ENCODE results near the gene SEZ6L.

Gene SEZ6L

DNA sequence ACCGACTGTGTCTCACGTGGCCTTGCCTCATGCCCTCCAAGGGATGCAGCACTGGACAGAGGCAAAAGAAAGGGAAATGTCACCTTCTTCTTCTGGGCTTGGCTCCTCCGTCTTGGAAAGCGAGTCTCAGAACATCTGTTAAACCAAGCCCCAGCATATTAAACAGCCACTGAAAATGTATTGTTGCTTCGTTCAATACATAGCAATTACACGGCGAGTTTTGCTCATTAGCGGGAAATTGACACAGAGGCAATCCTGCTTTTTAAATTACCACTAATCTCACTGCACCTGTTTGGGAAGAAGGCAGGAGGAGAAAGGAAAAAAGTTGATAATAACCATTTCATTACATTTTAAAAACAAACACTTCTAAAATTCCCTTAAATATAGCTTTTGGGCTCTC is 72.1 kb downstream of the SEZ6L start:
- no peak for DNase-seq (ENCODE audit: low read depth in 2 of 2)

DNA sequence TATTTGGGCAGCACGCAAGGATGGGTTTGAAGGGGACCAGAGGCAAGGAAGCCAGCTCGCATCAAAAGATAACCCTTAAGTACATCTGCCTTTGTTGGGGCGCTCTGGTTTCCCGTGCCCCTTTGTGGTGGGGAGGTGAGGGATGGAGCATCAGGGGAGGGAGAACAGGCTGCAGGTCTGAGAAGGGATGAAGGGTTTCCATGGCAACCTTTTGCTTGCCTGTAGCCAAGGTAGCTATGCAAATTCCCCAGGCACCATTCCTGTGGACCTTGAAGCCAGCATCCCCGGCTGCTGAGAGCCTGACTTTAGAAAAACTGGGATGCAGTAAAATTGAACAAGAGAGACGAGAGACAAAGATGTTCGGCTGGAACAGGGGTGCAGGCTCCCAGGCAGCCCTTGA is 75.7 kb downstream of the SEZ6L start:
- no peak for DNase-seq (ENCODE audit: low read depth in 2 of 2)

DNA sequence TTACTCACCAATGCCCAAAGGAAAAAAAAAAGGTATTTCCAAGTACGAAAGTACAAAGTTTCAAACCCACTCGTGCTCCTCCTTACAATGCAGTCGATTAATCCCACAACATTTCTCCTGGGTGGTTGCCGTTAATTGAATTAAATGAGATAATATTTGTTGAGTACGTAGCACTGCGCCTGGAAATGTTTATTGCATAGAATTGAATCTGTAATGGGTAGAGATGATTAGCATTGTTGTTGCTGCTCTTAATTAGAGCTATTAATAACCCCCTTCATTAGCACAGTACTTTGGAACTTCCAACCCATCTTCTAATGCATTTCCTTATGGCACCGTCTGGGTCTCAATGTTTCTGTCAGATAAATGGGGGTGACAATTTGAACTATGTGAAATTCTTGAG is 77.3 kb downstream of the SEZ6L start:
- DNase-seq (ENCODE audit: low read depth in 2 of 2), result no peak

DNA sequence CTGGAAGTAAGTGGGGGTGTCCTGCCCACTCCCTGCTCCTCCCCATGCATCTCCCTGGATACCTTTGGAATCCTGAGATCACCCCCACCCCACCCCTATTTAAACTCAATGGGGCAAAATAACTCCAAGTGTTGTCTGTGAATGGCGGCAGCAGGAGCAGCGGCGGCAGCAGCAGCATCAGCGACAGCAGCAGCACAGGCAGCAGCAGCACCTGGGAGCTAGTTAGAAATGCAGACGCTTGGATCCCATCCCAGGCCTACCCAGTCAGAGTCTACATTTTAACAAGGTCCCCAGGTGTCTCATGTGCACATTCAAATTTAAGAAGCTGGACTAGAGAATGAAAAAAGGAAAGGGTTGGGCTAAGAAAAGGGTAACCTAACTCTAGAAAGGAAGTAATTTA is 82.6 kb downstream of the SEZ6L start:
- no peak for DNase-seq (ENCODE audit: low read depth in 2 of 2)

DNA sequence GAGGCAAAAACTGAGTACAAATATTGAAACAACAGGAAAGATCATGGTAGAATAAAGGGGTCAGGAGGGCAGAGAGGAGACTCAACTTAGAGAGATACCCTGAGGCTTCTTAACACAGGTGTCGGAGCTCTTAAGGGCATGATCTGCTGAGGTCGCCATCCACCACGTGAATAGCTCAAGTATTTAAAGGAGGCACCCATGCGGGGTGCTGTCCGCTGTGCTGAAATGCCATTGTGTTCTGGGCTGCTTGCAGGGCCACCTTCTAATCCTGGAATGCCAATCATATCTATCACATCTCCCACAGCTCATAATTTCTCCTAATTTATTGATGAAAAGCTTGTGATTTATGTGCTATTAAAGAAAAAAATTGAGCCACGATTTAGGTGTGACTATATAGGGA is 90.2 kb downstream of the SEZ6L start:
- DNase-seq (ENCODE audit: low read depth in 2 of 2), result no peak

DNA sequence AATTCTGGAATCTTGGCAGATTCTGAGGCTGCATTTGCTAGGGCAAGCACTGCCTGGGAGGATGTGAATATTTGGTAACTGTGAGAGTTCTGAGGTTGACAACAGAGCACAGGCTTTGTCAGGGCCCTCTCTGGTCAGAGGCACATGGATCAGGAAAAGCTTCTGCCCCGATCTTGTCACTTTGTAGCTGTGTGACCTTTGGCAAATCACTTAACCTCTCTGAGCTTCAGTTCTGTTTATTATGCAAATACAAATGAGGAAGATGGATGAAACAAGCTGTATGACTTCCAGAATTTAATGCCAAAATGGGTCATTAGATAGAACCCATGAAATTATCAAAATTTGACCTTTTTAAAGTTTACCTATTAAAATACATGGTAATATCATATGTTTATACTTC is 94.9 kb downstream of the SEZ6L start:
- no peak for DNase-seq (ENCODE audit: low read depth in 2 of 2)

DNA sequence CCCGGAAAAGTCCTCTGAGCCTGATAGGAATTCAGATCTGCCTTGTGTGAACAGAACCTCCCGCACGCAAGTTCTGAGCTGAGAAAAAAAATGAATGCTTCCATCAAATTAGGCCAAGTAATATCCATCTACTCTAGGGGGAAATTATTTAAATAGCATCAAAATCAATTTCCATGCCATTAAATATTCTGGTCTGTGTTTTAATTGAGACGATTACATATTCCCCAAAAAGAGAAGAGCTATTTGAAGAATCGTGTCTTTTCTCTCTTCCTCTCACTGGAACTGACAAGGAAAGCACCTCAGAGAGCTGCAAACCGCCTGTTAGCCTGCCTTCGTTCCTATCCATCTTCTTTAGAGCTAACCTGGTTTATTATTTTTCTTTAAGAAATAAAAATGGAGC is 96.0 kb downstream of the SEZ6L start:
- DNase-seq (ENCODE audit: low read depth in 2 of 2), result no peak

DNA sequence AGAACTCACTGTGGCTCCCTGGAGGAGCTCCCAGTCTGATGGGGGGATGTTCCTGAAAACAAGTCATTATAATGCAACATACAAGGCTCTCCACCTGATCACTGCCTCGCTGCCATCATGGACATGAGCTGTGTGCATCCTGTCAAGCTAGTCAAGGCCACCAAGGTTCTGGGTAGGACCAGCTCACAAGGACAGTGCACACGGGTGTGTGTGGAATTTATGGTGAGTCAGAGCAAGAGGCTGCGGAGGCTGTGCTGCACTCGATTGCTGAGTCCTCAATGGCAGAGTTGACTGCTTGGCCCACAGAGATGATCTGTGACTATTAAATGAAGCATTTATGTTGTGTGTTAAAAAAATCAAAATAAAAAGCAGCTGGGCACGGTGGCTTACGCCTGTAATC is 96.6 kb downstream of the SEZ6L start:
- no peak for DNase-seq (ENCODE audit: low read depth in 2 of 2)

DNA sequence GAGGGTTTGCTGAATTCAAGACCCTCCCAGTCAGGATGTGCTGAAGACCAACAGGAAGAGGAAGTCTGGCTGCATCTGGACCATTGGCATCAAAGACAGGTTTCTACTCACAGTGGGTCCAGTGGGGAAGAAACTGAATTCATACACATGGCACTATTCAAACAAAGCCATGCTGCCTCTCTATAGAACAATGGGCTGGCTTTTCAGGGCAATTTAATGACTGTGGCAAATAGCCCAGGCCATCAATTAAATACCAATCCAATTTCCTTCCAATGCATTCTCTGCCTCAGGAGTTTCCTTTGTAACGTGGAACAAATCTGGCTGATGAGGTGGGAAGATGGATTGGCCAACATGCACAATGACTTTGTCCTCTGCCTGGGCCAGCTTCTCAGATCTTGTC is 98.6 kb downstream of the SEZ6L start:
- DNase-seq (ENCODE audit: low read depth in 2 of 2), result no peak

DNA sequence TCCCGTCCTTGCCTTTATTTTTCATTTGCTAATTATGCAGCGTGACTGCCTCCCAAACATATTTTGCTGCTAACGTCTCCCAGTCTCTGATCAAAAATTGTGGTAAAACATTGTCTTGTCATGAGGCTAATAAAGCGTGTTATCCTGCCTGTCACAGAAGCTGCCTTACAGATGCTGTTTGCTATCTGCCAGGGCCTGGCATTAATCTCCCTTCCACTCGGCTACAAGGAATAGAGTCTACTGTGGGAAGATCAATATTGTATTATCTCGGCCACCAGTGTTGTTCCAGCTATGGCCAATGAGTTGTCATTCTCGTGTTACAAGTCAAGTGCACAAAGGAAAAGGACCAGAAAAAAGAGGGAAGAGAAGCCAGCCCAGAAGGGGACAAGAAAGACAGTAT is 100.3 kb downstream of the SEZ6L start:
- no peak for DNase-seq (ENCODE audit: low read depth in 2 of 2)

DNA sequence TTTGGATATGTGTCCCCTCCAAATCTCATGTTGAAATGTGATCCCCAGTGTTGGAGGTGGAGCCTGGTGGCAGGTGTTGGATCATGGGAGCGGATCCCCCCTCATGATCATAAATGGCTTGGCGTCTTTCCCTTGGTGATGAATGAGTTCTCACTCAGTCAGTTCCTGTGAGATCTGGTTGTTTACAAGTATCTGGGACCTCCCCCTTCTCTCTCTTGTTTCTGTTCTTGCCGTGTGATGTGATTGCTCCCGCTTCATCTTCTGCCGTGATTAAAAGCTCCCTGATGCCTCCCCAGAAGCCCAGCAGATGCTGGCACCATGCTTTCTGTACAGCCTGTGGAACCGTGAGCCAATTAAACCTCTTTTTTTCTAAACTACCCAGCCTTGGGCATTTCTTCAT is 102.2 kb downstream of the SEZ6L start:
- no peak for DNase-seq (ENCODE audit: low read depth in 2 of 2)

DNA sequence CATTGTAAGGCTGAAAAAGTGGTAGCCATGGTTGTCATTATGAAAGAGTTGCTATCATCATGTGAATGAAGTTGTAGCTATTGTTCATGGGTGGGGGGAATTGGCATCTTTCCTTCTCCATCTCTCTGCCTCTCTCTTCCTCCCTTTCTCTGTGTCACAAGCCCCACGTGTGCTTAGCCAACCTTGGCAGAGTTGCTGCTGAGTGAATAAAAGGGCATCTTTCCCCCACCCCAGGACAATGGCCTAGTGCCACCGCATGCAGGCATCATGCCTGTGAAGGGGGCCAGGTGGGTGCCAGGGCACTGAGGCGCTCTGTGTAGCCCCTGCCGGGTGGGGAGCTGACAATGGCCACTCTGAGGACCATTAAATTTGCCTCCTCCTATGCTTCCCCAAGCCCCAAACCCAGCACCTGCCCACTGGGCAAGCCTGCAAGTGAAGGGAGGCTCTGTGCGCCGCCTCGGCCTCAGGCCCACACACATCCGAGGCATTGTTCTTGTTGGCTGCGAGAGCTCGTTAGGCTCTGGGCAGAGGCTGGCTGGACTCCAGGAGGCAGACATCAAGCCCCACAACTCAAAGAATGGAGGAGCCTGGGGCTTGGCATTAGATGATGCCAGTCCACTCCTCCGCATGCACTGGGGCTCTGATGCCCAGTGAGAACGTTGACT is 103.9 kb downstream of the SEZ6L start:
- no peak for DNase-seq (ENCODE audit: low read depth in 2 of 2)

DNA sequence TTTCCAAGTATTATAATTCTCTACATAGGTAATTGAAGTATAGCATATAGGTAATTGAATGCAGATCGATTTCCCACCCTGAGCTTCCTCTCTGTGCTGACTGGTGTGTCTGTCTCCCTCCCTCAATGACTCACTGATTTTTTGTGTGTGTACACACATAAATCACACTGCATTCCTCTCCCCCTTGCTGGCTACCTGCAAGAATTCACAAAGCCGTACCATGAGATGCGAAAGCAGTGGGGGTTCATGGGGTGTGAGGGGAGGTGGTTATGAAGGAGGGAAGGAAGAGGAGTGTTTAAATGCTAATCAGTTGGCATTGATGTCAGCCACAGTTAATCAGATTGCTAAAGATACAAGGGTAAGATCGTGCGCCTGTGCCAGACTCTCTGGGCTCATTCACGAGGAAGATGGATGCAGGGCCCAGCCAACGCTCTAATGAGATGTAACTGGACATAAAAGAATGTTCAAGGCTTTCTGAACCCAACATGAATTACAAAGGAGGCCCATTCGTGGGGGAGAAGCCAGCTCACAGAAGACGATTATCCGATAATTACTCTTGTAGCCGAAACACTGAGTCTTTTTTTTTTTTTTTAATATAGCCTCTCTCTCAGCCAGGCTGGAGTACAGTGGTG is 107.4 kb downstream of the SEZ6L start:
- no peak for DNase-seq (ENCODE audit: low read depth in 2 of 2)

DNA sequence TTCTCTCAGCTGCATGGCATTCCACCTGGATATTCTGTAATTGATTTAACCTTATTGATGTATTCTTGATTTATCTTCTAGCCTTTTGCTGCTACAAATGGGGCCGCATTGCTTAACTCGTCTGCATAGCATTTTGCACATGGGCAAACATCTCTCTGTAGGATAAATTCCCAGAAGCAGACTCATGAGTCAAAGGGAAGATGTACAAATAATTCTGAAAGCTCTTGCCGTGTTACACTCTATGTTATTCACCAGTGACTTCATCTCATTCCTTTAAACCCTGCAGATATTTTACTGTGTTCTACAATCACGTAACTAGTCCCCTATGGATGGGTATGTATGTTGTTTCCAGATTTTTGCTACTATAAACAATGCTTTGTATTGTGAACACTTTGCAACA is 112.7 kb downstream of the SEZ6L start:
- DNase-seq (ENCODE audit: low read depth in 2 of 2), result no peak

DNA sequence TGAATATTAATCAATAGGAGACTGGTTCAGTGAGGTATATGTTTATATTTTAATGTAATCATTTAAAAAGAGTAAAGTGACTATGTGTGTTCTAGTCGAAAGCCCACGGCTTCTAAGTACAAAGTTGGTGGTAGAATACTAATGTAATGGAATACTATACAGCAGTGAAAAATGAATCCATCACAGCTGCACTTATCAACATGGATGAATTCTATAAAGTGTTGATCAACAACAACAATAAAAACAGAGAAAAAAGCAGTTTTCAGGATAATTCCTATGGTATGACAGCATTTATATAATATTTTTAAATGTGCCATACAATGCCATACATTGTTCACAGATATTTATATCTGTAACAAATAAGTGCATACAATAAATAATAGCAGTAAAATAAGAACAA is 114.1 kb downstream of the SEZ6L start:
- no peak for DNase-seq (ENCODE audit: low read depth in 2 of 2)

DNA sequence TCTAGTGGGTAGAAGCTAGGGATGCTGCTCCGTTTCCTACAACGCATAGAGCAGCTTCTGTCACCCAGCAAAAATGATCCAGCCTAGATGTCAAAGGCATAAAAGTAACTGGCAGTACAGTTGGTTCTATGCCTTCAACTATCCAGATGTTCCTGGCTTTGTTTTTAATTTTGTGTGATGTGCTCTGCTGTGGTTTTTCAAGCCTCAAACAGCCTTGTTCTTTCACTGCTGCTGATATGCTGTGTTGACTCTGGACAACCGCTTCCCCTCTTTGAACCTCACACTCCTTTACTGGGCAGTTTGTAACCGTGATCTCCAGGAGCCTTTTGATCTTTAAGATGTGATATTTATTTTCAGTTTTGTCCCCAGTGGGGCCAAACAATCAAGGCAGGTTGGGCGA is 116.4 kb downstream of the SEZ6L start:
- DNase-seq (ENCODE audit: low read depth in 2 of 2), result no peak

DNA sequence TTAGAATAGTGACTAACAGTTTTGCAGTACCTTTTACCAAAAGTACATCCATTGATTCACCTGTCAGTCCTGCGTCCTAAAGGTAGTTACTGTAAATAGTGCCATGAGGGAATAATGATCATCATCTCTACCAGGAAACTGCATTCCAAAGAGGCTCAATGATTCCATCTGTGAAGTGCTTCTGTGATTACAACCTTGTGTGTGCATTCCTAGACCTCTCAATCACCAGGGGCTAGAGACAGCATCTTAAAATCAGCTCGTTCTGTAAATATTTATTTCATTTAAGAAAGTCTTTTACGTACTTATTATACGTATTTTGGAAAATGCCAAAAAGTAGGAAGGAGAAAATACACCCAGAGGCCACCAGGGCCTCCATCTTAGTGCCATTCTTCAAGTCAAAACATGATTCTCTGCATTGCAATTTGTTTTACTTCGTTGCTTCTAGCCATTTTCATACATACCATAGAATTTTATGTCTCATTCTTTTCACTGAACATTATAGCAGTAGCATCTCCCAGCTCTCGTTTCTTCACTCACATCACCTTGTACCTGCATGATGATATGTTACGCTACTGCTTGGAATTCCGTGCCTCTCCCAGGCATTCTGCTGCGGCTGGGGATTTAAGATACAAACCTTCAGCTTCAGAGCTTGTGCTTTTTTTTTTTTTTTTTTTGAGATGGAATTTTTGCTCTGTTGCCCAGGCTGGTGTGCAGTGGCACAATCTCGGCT is 117.0 kb downstream of the SEZ6L start:
- DNase-seq (ENCODE audit: low read depth in 2 of 2), result no peak

DNA sequence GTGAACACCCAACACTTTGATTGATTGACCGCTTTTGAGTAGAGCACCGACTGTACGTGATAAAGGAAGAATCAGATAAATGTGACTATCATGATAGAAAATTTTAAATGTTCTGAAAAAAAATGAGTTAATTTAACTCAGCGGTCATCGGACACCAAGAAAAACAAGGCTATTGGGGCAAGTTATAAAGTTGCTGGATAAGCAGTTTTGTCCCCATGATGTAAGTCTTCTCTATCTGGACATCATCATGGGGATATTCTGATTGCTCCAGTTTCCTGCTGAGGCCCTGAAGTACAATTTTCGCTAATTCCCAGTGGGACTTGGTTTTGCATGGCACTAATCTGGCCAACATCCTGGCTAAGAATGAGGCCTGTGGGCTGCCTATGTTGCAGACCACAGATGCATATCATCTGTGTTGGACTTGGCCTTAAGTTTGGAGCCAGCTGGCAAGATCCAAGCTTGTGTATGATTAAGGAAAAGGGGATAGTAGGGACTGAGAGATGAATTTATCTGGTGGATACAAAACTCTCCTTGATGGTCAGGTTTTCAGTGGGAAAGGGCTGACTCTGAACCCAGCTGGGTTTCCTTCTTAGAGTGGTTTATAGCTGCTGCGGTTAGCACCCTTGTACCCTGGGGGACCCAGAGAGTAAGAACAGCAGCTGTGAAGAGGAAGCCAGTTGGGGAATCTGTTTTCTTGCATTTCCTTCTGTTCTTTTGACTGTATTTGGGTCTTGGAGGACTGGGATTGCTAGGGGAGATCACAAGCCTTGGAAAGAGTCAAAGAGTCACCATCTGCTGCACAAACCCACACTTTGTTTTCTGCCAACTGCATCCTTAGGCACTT is 118.3 kb downstream of the SEZ6L start:
- no peak for DNase-seq (ENCODE audit: low read depth in 2 of 2)

DNA sequence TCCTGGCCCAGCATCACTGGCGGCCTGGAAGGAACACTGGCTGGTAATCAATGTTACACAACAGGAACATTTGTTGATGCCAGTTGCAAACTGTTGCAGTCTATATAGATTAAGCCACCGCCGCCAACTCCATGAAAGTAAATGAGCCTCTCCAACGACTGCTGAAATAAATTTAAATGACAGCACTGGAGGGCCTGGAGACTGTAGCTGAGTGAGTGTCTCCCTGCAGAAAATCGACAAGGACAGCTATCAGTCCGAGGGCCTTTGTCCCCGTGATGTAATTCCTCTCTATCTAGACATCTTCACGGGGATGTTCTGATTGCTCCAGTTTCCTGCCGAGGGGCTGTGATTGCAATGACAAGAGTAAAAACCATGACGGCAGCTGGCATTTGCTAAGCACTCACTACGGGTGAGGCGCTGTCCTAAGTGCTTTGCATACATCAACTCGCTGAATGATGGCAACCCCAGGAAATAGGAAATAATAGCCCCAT is 120.4 kb downstream of the SEZ6L start:
- no peak for DNase-seq (ENCODE audit: low read depth in 2 of 2)

DNA sequence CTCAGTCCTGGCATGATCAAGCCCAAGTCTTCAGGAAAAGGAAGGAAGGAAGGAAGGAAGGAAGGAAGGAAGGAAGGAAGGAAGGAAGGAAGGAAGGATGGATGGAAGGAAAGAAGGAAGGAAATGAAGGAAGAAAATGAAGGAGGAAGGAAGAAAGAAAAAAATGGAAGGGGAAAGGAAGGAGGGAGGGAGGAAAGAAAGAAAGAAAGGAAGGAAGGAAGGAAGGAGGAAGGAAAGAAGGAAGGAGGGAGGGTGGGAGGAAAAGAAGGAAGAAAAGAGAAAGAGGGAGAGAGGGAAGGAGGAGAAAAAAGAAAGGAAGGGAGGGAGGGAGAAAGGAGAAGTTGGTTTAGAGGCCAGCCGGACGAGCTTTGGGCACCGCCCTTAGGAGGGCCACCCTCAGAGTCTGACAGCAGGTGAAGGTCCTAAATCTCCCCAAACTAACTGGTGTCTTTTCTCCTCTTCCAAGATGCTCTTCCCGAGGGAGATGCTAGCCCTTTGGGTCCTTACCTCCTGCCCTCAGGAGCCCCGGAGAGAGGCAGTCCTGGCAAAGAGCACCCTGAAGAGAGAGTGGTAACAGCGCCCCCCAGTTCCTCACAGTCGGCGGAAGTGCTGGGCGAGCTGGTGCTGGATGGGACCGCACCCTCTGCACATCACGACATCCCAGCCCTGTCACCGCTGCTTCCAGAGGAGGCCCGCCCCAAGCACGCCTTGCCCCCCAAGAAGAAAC is 122.8 kb downstream of the SEZ6L start:
- DNase-seq (ENCODE audit: low read depth in 2 of 2), result no peak

DNA sequence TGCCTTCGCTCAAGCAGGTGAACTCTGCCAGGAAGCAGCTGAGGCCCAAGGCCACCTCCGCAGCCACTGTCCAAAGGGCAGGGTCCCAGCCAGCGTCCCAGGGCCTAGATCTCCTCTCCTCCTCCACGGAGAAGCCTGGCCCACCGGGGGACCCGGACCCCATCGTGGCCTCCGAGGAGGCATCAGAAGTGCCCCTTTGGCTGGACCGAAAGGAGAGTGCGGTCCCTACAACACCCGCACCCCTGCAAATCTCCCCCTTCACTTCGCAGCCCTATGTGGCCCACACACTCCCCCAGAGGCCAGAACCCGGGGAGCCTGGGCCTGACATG is 123.4 kb downstream of the SEZ6L start:
- DNase-seq (ENCODE audit: low read depth in 2 of 2), result no peak
